H1 (cell line): ENCODE results near the gene AMPH. TPM values are rescaled to one million over a fixed set of nuclear protein-coding genes. Genes with fewer than 3 reads are reported as not detected.

ENCODE experiments used
- CHD2 ChIP-seq: IDR thresholded peaks from 2 replicates; pipeline ENCODE4 v1.6.1; 2012; ENCODE audit warnings: low read length, improper control_type of control experiment
- KDM4A ChIP-seq: IDR thresholded peaks from one replicate; pipeline ENCODE4 v1.7.1; 2012; ENCODE audit warnings: low read depth, mild to moderate bottlenecking, moderate library complexity, low read length, inconsistent platforms; ENCODE audit not compliant: severe bottlenecking
- MAFK ChIP-seq: IDR thresholded peaks from 2 replicates; pipeline ENCODE4 v1.6.1; 2012; ENCODE audit warnings: low read depth, mild to moderate bottlenecking, improper control_type of control experiment, low read length
- RXRA ChIP-seq: IDR thresholded peaks from 2 replicates; pipeline ENCODE4 v1.6.1; 2011; ENCODE audit warnings: low read depth, mild to moderate bottlenecking, low read length, moderate library complexity; ENCODE audit not compliant: insufficient read depth
- SIN3A ChIP-seq, 2 experiments: IDR thresholded peaks in 1 of 2; conservative IDR thresholded peaks in 1 of 2; 2 replicates each; pipeline ENCODE4 v1.6.1; 2011 to 2012; ENCODE audit warnings: low read length in 2 of 2, improper control_type of control experiment in 1 of 2, low read depth in 1 of 2, mild to moderate bottlenecking in 1 of 2
- polyA plus RNA-seq, 7 experiments: library from polyadenylated mRNA; depleted of rRNA in 3 of 7; stranded (reverse) in 5 of 7; unstranded in 2 of 7; fragments of >200 nt in 5 of 7; fragments of 200-250 nt in 2 of 7; gene quantifications; 1 replicate in 5 of 7; 2 replicates in 1 of 7; 4 replicates in 1 of 7; pipeline versions ENCODE4 v1.2.1 to v1.2.3, GENCODE V29; 2011 to 2013; ENCODE audit warnings: missing spikeins in 2 of 7, mixed read lengths in 2 of 7
- total RNA-seq: library from RNA; stranded (reverse); fragmentation: NEBNext Ultra II Directional; extraction: Animal tissue kit (Norgen Biotek cat#: 25700); gene quantifications from 2 replicates; pipeline ENCODE4 v1.2.1, GENCODE V29; 2021
- TF ChIP-seq, protein P1 (sequence below), 3 experiments: IDR thresholded peaks; 1 replicate in 2 of 3; 2 replicates in 1 of 3; pipeline versions ENCODE4 v1.5.1 to v1.6.1; 2011; ENCODE audit warnings: low read length in 3 of 3, mild to moderate bottlenecking in 3 of 3, inconsistent platforms in 2 of 3, low read depth in 1 of 3, moderate library complexity in 1 of 3; ENCODE audit not compliant: insufficient read depth in 1 of 3; ENCODE audit errors: control extremely low read depth in 1 of 3
- TF ChIP-seq, protein P2 (sequence below): IDR thresholded peaks from 2 replicates; pipeline ENCODE4 v1.6.1; 2012; ENCODE audit warnings: inconsistent platforms

AMPH gene
- total and polyA plus RNA-seq, 2 of the 8 experiments (the other 6 are each of a cell fraction or from before 2014, with no cell fraction given): 7.3 to 12.2 TPM

DNA sequence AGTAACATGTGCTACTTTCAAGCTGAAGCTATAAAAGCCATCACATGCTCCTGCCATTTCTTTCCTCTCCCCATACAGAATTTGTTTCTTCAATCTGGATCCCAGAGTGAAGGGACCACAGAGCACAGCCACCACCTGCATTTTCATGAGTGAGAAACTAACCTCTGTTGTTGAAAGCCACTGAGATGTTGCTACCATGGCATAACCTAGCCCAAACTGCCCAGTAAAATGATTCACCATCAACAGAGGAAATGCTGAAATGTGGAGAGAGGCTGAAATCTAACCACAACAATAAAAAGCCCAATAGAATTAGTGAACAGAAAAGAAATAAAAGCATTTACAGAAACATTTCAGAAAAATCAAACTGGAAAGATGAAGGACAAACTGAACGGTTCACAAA lies 125.2 kb downstream of the AMPH start (continued):
- no peak for TF ChIP-seq RXRA
- TF ChIP-seq CHD2: no peak
- TF ChIP-seq, protein P1, sequence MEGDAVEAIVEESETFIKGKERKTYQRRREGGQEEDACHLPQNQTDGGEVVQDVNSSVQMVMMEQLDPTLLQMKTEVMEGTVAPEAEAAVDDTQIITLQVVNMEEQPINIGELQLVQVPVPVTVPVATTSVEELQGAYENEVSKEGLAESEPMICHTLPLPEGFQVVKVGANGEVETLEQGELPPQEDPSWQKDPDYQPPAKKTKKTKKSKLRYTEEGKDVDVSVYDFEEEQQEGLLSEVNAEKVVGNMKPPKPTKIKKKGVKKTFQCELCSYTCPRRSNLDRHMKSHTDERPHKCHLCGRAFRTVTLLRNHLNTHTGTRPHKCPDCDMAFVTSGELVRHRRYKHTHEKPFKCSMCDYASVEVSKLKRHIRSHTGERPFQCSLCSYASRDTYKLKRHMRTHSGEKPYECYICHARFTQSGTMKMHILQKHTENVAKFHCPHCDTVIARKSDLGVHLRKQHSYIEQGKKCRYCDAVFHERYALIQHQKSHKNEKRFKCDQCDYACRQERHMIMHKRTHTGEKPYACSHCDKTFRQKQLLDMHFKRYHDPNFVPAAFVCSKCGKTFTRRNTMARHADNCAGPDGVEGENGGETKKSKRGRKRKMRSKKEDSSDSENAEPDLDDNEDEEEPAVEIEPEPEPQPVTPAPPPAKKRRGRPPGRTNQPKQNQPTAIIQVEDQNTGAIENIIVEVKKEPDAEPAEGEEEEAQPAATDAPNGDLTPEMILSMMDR (IDR thresholded peaks at IDR 0.05; ENCODE audit: control extremely low read depth in 1 of 3, insufficient read depth in 1 of 3, low read depth in 1 of 3, low read length in 3 of 3): no peak
- TF ChIP-seq SIN3A (conservative IDR thresholded peaks at IDR 0.05 in 1 of 2, IDR thresholded peaks at IDR 0.05 in 1 of 2; ENCODE audit: low read depth in 1 of 2, low read length in 2 of 2): no peak
- TF ChIP-seq, protein P2, sequence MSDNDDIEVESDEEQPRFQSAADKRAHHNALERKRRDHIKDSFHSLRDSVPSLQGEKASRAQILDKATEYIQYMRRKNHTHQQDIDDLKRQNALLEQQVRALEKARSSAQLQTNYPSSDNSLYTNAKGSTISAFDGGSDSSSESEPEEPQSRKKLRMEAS: no peak
- TF ChIP-seq KDM4A: no peak
- TF ChIP-seq MAFK: no peak
